HG03196 (cell line): ENCODE results near the gene KCNQ5.

ENCODE experiments used
- ATAC-seq: cut with Tn5 transposase; IDR thresholded peaks from one replicate; pipeline ENCODE4 v1.9.1; 2021; ENCODE audit not compliant: unreplicated experiment

Gene KCNQ5

GRCh38 chr6:73042892-73043291, 421.0 kb downstream of the KCNQ5 start:
- no peak for ATAC-seq

GRCh38 chr6:73043446-73043845, 421.6 kb downstream of the KCNQ5 start:
- ATAC-seq: no peak

- ATAC-seq: no peak
These were observed 423.7 kb downstream of the KCNQ5 start for GRCh38 chr6:73045609-73046008.

- ATAC-seq: no peak
These were observed 425.9 kb downstream of the KCNQ5 start for GRCh38 chr6:73047801-73048200.

DNA sequence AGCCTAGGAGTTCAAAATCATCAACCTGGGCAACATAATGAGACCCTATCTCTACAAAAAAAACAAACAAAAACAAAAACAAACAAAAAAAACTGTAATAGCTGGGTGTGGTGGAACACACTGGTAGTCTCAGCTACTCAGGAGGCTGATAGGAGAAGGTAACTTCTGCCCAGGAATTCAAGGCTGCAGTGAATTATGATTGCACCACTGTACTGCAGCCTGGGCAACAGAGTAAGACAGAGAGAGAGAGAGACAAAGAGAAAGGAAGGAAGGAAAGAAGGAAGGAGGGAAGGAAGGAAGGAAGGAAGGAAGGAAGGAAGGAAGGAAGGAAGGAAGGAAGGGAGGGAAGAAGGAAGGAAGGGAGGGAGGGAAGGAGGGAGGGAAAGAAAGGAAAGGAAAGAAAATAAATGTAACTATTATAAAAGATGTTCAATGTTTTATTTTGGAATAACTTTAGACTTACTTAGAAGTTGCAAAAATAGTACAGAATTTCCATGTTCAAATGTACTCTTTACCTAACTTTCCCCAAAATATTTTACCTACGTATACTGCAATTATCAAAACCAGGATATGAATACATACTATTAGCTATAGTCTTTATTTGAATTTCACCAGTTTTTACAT, 428.2 kb downstream of the KCNQ5 start:
- ATAC-seq: no peak

- no peak for ATAC-seq
These were observed 428.8 kb downstream of the KCNQ5 start for GRCh38 chr6:73050706-73051105.

- no peak for ATAC-seq
These were observed 429.3 kb downstream of the KCNQ5 start for GRCh38 chr6:73051147-73051546.

- ATAC-seq: no peak
These were observed 433.1 kb downstream of the KCNQ5 start for GRCh38 chr6:73054958-73055357.

DNA sequence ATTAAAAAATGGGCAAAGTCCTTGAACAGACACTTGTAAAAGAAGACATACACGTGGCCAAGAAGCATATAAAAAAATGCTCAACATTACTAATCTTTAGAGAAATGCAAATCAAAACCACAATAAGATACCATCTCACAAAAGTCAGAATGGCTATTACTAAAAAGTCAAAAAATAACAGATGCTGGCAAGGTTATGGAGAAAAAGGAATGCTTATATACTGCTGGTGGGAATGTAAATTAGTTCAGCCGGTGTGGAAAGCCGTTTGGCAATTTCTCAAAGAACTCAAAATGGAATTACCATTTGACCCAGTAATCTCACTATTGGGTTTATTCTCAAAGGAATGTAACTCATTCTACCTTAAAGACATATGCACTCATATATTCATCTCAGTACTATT, 436.9 kb downstream of the KCNQ5 start:
- no peak for ATAC-seq

GRCh38 chr6:73062130-73062529, 440.3 kb downstream of the KCNQ5 start:
- no peak for ATAC-seq

DNA sequence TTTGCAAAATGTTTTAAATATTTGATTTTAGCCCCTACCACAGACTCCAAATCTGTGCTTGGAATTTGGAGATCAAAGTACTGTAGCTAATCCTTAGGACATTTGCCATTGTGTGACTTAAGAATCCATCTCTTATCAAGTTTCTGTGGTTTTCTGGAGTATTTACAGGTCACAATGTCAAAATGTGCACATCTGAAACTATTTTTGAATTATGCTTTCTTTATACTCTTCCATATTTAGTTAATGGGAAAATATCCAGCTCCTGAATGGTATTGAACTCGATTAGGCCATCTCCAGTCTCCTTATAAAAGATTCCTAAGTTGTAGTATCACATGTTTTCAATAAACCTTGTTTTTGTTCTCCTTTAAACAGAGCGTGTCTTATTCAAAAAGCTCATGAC, 441.0 kb downstream of the KCNQ5 start:
- no peak for ATAC-seq

DNA sequence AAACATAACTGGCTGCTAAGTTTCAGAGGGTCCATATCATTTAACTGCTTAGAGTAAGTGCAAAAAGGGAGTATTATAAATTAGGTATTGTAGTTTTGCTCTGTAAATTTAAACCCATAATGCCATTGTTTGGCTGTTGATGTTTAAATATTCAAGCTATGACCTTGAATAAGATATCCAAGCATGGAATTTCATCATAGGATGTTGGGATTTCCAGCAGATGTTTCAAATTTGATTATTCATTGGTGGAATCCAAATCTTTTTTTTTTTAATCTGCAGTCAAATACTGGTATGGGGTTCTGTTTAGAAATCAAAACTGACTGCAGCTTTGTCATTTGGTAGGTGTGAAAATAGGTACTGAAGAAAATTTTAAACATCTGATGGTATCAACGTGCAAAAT, 442.4 kb downstream of the KCNQ5 start:
- no peak for ATAC-seq

GRCh38 chr6:73073238-73073637, 451.4 kb downstream of the KCNQ5 start:
- ATAC-seq: no peak

DNA sequence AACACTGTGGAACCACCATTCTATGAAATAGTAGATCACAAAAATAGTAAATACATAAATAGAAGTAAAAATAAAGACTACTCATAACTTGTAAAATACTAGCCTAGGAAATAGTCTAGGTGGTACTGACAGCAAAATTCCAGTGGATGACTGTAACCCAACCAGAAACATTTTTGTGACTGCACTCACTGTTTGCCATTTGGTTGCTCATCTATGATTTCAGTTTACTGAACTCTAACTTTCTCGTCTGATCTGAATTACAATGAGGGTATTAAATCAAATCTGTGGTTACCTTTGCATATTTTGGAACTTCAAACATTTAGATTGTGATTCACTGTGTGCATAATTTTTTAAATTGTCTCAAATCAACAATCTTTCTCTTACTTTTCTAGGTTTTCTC, 452.3 kb downstream of the KCNQ5 start:
- ATAC-seq: no peak

DNA sequence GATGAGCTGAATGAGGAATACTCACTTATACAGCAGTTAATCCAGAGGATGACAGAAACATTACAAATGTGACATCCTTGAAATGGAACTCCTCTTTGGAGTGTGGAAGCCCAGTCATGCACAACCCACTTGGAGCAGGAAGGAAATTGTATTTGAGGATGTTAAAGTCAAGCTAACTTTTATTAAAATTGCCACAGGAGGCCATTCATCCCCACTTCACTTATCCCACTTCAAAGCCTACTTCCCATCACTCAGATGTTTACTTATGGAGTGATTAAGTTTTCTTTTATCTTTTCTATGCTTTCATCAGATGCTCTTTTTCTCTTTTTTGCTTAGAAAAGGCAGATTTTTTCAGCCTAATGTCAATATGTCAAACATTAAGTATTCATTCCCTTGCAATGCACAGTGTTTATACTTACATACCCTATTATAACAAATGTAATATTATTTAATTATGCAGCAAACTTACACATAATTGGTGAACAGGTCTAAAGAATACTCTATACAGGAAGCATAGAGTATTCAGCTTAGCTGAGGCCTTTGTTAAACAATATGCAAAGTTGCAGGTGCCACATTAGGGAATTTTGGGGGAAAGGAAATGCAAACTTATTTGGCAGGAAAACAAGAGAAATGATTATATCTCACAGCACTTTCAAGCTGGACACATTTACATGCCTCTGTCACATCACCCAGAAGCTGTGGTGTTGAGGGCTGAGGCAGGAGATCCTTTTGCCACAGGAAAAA, 454.5 kb downstream of the KCNQ5 start:
- no peak for ATAC-seq

- no peak for ATAC-seq
These were observed 456.5 kb downstream of the KCNQ5 start for GRCh38 chr6:73078333-73078862.

DNA sequence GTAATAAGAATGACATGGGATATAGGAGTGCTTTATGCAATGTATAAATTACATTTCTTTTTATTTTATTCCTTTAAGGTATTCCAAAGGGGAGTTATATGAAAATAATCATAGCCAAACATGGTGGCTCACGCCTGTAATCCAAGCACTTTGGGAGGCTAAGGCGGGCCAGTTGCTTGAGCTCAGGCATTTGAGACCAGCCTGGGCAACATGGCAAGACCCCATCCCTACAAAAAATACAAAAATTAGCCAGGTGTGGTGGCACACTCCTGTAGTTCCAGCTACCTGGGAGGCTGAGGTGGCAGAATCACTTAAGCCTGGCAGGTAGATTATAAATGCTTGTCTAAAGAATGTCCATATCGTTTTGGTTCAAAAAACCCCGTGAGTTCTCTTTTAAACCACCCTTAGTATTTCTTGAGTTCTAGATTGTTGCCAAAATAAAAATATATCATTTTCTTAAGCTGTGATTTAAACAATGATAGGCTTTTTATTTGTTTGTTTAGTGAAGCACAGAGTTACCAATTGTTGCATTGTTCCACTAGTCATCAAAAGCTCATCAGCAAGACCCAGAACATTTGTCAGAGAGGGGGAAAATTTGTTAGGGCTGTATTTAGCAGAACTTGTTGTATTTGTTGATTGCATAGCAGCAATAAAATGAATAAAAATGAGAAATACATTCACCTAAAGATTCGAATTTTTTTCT, 457.2 kb downstream of the KCNQ5 start:
- ATAC-seq: no peak

GRCh38 chr6:73079611-73079955, 457.7 kb downstream of the KCNQ5 start:
- ATAC-seq: no peak

DNA sequence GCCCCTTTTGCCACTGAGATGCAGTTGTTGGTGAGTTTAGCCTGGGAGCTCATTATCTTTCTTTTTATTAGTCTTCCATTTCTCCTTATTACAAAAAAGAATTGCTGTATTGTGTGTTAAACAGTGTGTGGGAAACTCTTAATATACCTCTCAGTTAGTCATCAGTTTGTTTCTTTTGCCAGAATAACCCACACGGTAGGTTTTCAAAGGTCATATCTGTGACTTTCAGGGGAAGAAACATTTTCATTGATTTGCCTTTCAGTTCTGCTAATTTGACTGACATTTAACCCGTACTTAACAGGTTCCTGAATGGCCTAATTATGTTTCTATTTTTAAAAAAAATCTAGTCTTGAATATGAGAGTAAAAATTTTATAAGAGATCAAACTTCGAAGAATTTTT, 458.1 kb downstream of the KCNQ5 start:
- ATAC-seq: no peak

- ATAC-seq: no peak
These were observed 460.1 kb downstream of the KCNQ5 start for GRCh38 chr6:73081955-73082354.

- ATAC-seq: no peak
These were observed 462.0 kb downstream of the KCNQ5 start for GRCh38 chr6:73083886-73084285.

GRCh38 chr6:73085443-73085871, 463.6 kb downstream of the KCNQ5 start:
- ATAC-seq: no peak
